AG10803 (cell line): ENCODE data around the gene AURKB.
A peak's percentile ranks its signal among the peaks of the same experiment; 100 is the strongest.

Experiments used
- DNase-seq: peaks from one replicate; pipeline ENCODE4 v3.0.0; 2010; ENCODE audit warnings: low read depth
- H3K4me3 ChIP-seq: 2 replicates; pipeline ENCODE4 v1.5.1; 2011; ENCODE audit warnings: mild to moderate bottlenecking, low read length, control low read depth
- CTCF ChIP-seq: conservative IDR thresholded peaks from 2 replicates; pipeline ENCODE4 v1.5.1; 2011; ENCODE audit warnings: mild to moderate bottlenecking, low read length, control low read depth, inconsistent platforms

AURKB gene

DNA sequence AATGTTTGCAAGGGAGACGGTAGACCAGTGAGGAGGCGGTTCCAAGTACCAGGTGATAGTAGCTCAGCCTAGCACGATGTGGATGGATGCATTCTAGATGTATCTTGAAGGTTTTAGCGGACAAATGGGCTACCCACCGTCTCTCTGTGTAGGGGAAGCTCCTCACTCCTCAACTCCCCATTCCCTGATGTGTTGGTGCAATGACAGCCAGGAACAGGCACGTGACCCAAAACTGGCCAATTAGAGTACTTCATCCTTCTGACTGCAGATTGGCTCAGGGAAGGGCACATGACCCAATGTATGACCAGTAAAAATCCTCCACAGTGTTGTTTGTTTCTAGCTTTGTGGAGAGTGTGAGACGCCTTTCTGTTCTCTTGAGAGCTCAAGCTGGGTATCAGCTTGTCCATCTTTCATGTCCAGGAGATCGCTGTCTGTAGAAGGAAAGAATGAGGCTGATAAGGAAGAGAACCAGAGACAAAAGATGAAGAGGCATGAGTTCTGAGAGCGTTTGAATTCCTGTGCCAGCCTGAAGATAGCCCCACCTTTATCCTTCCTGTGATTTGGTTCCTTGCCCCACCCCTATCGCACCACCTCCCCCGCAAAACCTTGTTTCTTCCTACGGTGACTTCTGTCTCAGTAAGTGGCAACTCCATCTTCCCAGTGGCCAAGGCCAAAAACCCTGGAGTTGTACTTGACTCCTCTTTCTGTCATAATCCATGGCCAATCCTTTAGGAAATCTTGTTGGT lies 18.1 kb downstream of the AURKB start:
- TF ChIP-seq CTCF: no peak
- peak; percentile 83 for DNase-seq

GRCh38 chr17:8190506-8190905 lies 19.9 kb downstream of the AURKB start:
- no peak for TF ChIP-seq CTCF
- peak overlapping the region; percentile 33 for H3K4me3 ChIP-seq
- no peak for DNase-seq

More for the DNA sequence above, 18.1 kb downstream of the AURKB start:
- H3K4me3 ChIP-seq: peak overlapping the region; percentile 52

DNA sequence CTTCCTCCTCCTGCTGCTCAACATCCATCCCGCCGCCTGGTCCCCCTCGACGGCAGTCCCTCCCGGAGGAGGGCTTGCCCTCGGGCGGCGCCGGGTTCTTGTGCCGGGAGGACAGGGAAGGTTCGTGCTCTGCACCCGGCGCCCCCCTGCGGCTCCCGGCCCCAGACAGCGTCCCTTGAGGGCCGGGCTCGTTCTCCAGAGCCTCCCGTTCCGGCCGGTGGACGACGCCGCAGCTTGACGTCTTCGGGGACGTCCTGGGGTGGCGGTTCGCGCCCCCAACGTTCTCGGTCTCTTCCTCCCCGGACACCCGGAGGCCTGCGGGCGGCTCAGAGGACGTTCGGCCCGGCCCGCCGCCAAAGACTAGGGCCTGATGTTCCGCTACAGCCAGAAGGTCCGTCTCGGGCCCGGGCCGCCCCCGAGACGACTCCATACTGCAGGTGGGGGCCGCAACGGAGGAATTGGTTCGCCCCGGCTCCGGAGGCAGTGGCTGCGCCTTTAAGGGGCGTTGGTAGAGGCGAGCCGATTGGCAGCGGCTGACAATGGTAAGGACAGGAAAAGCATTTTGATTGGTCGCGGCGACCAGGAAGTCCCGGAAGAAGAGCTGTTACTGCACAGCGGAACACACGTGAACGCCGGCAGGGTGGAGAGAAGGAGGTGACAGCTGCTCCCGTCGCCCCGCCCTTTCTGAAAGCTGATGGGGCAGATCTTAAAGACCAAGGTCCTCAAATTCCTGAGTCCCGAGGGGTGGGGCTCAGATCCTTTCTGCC lies 20.5 kb downstream of the AURKB start, which contains the start of gene BORCS6:
BORCS6 (minus strand) TSS at position 470 of the 767 bp plus-strand sequence; CDS start at position 430, 40 bp downstream.
- peak; percentile 99 for DNase-seq
- TF ChIP-seq CTCF: no peak
- peak within 1 kb of the TSS; percentile 73 for H3K4me3 ChIP-seq

DNA sequence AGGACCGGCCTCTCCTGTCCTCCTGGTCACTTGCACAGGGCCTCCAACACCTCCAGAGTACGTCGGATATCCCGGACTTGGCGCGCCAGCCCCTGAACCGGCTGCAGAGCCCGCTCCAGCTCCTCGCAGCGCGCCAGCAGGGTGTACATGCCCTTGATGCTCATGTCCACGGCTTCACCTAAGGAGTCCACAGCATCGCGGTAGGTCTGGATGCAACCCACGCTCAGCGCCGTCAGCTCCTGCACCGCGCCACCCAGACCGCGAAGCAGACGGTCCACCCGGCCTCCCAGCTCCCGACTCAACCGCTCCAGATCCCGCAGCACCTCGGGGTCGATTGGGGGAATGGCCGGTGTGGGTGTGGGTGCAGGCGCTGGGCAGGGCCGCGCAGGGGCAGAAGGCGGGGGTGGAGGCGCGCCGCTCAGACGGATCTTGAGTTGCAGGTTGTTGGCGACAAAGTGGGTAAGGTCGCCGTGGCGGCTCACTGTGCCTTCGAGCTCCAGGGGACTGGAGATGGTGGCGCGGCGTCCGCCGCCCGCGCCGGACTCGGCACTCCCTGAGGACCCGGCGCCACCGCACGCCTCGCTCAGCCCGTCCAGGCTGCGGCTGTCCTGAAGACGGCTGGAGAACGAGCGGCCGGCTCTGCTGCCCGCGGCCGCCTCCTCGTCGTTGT lies 21.2 kb downstream of the AURKB start:
- H3K4me3 ChIP-seq: peak overlapping the region; percentile 73
- no peak for TF ChIP-seq CTCF
- peak; percentile 16 for DNase-seq

DNA sequence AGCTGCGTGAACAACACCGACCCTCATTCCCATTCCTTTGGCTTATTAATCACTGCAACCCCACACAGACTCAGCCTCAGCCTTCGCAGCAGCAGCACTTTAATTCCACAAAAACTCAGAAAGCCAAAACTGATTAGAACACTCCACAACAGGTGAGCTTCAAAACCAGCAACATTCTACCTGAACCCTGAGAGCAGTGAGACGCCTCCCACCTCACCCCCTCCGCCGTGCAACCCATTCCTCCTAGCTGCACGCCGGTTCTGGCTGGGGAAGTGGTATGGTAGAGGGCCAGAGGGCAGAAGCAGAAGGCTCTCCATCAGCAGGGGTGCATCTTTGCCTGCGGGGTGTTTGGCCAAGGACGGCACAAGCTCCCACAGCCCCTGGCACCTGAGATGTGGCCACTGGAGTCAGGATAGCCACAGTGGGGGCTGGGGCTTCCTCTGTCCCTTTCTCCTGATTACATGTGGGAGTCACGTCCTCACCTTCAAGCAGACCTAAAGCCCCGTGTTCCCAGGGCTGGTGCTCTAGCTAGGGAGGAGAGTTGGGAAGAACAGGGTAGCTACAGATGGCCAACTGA lies 22.0 kb downstream of the AURKB start:
- TF ChIP-seq CTCF: no peak
- peak overlapping the region; percentile 73 for H3K4me3 ChIP-seq
- no peak for DNase-seq

GRCh38 chr17:8187517-8188262 lies 22.7 kb downstream of the AURKB start:
- peak; percentile 100 for DNase-seq
- peak overlapping the region; percentile 89 for H3K4me3 ChIP-seq
- 0 out of 2 replicates have a peak, but pooled peaks have one; percentile 6 for TF ChIP-seq CTCF
